A549 (cell line): Measurements from ENCODE around the gene PPP1R1B.

ENCODE experiments used
- CHD2 ChIP-seq: fragments of 150-350 bp; IDR thresholded peaks from 2 replicates; pipeline ENCODE4 v1.6.1; 2014; ENCODE audit warnings: low read length; ENCODE audit not compliant: partially characterized antibody
- CTCF ChIP-seq: fragments of >200 bp; sonication (Bioruptor Twin); formaldehyde crosslinking; IDR thresholded peaks from 3 replicates; pipeline ENCODE4 v1.5.1; 2016

- TF ChIP-seq CTCF (no peak), CHD2 (no peak)
Observed at GRCh38 chr17:39650121-39650579, 23.4 kb downstream of the PPP1R1B start.
